GM12873 (cell line): ENCODE measurements around the gene TMEM150B.

Source experiments
- CTCF ChIP-seq: IDR thresholded peaks from 2 replicates; pipeline ENCODE4 v1.5.1; 2012; ENCODE audit warnings: low read depth, mild to moderate bottlenecking, moderate library complexity, low read length, control low read depth; ENCODE audit not compliant: insufficient read depth; ENCODE audit errors: missing control alignments

Gene TMEM150B

GRCh38 chr19:55347442-55348009, 22.4 kb upstream of the TMEM150B start:
- TF ChIP-seq CTCF: no peak

- no peak for TF ChIP-seq CTCF
Measured at GRCh38 chr19:55346725-55347441, 21.7 kb upstream of the TMEM150B start.

GRCh38 chr19:55345818-55346724, 20.9 kb upstream of the TMEM150B start:
- no peak for TF ChIP-seq CTCF

- TF ChIP-seq CTCF: no peak
Measured at GRCh38 chr19:55345101-55345817, 20.1 kb upstream of the TMEM150B start.

GRCh38 chr19:55344444-55344843, 19.3 kb upstream of the TMEM150B start:
- no peak for TF ChIP-seq CTCF

GRCh38 chr19:55341595-55342531, 16.7 kb upstream of the TMEM150B start:
- TF ChIP-seq CTCF: no peak
